H9 (cell line): ENCODE data around the gene CDH8. TPM values are rescaled to one million over a fixed set of nuclear protein-coding genes. Genes with fewer than 3 reads are reported as not detected.
A peak's percentile ranks its signal among the peaks of the same experiment; 100 is the strongest.

Source experiments
- DNase-seq: peaks from one replicate; pipeline ENCODE4 v3.0.0-alpha.2; 2017
- H2AFZ ChIP-seq: one replicate; pipeline ENCODE4 v1.6.1; 2013; ENCODE audit warnings: mild to moderate bottlenecking, low read length, control low read depth, moderate library complexity
- H2AK5ac ChIP-seq: 2 replicates; pipeline ENCODE4 v1.6.1; 2013; ENCODE audit warnings: low read length, control low read depth, mixed read lengths; ENCODE audit not compliant: insufficient read length
- H2BK120ac ChIP-seq: one replicate; pipeline ENCODE4 v1.6.1; 2013; ENCODE audit warnings: low read depth, mild to moderate bottlenecking, low read length, control low read depth, inconsistent platforms; ENCODE audit not compliant: poor library complexity, severe bottlenecking
- H2BK12ac ChIP-seq: 2 replicates; pipeline ENCODE4 v1.6.1; 2013; ENCODE audit warnings: low read length, control low read depth, mixed read lengths, low read depth; ENCODE audit not compliant: insufficient read length
- H2BK15ac ChIP-seq: 2 replicates; pipeline ENCODE4 v1.6.1; 2013; ENCODE audit warnings: low read depth, low read length, control low read depth
- H2BK20ac ChIP-seq: one replicate; pipeline ENCODE4 v1.6.1; 2013; ENCODE audit warnings: low read depth, mild to moderate bottlenecking, low read length, control low read depth, inconsistent platforms; ENCODE audit not compliant: poor library complexity, severe bottlenecking
- H2BK5ac ChIP-seq: 2 replicates; pipeline ENCODE4 v1.6.1; 2013; ENCODE audit warnings: low read length, control low read depth, mixed read lengths; ENCODE audit not compliant: insufficient read length
- H3K14ac ChIP-seq: 2 replicates; pipeline ENCODE4 v1.6.1; 2013; ENCODE audit warnings: low read length, control low read depth; ENCODE audit not compliant: insufficient read depth
- H3K18ac ChIP-seq: 2 replicates; pipeline ENCODE4 v1.6.1; 2013; ENCODE audit warnings: low read depth, mild to moderate bottlenecking, mixed read lengths, low read length, control low read depth; ENCODE audit not compliant: insufficient read length
- H3K23ac ChIP-seq: 2 replicates; pipeline ENCODE4 v1.6.1; 2013; ENCODE audit warnings: low read length, control low read depth, mixed read lengths, low read depth; ENCODE audit not compliant: insufficient read length
- H3K23me2 ChIP-seq: 2 replicates; pipeline ENCODE4 v1.6.1; 2013; ENCODE audit warnings: low read depth, mild to moderate bottlenecking, mixed read lengths, low read length, control low read depth; ENCODE audit not compliant: insufficient read length, poor library complexity, severe bottlenecking
- H3K27ac ChIP-seq: 2 replicates; pipeline ENCODE4 v1.5.1; 2013; ENCODE audit warnings: low read length, control low read depth, mixed read lengths, low read depth; ENCODE audit not compliant: insufficient read length
- H3K27me3 ChIP-seq: 2 replicates; pipeline ENCODE4 v1.6.1; 2013; ENCODE audit warnings: low read length, control low read depth, inconsistent platforms; ENCODE audit not compliant: insufficient read depth
- H3K4ac ChIP-seq: 2 replicates; pipeline ENCODE4 v1.6.1; 2013; ENCODE audit warnings: low read depth, mild to moderate bottlenecking, control low read depth, inconsistent platforms, low read length, moderate library complexity
- H3K4me1 ChIP-seq: 2 replicates; pipeline ENCODE4 v1.6.1; 2013; ENCODE audit warnings: low read length, control low read depth, inconsistent platforms; ENCODE audit not compliant: insufficient read depth
- H3K4me2 ChIP-seq: 2 replicates; pipeline ENCODE4 v1.6.1; 2013; ENCODE audit warnings: low read length, control low read depth, mixed read lengths; ENCODE audit not compliant: insufficient read length, insufficient read depth
- H3K56ac ChIP-seq: 2 replicates; pipeline ENCODE4 v1.6.1; 2013; ENCODE audit warnings: low read depth, mild to moderate bottlenecking, mixed read lengths, low read length, control low read depth; ENCODE audit not compliant: insufficient read length
- H3K79me1 ChIP-seq: 2 replicates; pipeline ENCODE4 v1.6.1; 2013; ENCODE audit warnings: low read depth, mild to moderate bottlenecking, moderate library complexity, low read length, control low read depth, inconsistent platforms; ENCODE audit not compliant: insufficient read depth, poor library complexity, severe bottlenecking
- H3K79me2 ChIP-seq: 2 replicates; pipeline ENCODE4 v1.6.1; 2013; ENCODE audit warnings: low read length, control low read depth, inconsistent platforms; ENCODE audit not compliant: insufficient read depth
- H3K9ac ChIP-seq: 2 replicates; pipeline ENCODE4 v1.6.1; 2013; ENCODE audit warnings: low read length, control low read depth, mixed read lengths; ENCODE audit not compliant: insufficient read length; ENCODE audit errors: extremely low read depth
- H3K9me3 ChIP-seq: one replicate; pipeline ENCODE4 v1.6.1; 2013; ENCODE audit warnings: low read depth, low read length, inconsistent platforms; ENCODE audit not compliant: control insufficient read depth
- H3T11ph ChIP-seq: one replicate; pipeline ENCODE4 v1.6.1; 2013; ENCODE audit warnings: mild to moderate bottlenecking, low read length, control low read depth, inconsistent platforms
- H4K20me1 ChIP-seq: one replicate; pipeline ENCODE4 v1.6.1; 2013; ENCODE audit not compliant: control insufficient read depth, insufficient read length, insufficient read depth
- H4K5ac ChIP-seq: 2 replicates; pipeline ENCODE4 v1.6.1; 2013; ENCODE audit warnings: low read depth, mild to moderate bottlenecking, mixed read lengths, low read length, control low read depth; ENCODE audit not compliant: insufficient read length
- H4K8ac ChIP-seq: replicated peaks from 2 replicates; pipeline ENCODE4 v1.6.1; 2013; ENCODE audit warnings: low read length, control low read depth, mixed read lengths, low read depth; ENCODE audit not compliant: insufficient read length
- H4K91ac ChIP-seq: 2 replicates; pipeline ENCODE4 v1.6.1; 2013; ENCODE audit warnings: low read depth, mild to moderate bottlenecking, moderate library complexity, mixed read lengths, low read length, control low read depth; ENCODE audit not compliant: insufficient read length
- H3K27ac Mint-ChIP-seq, 3 experiments: 2 replicates in 2 of 3; 3 replicates in 1 of 3; pipeline ENCODE4 v1.8.0; 2020 to 2021; ENCODE audit warnings: mixed read lengths in 3 of 3, mild to moderate bottlenecking in 1 of 3, moderate library complexity in 1 of 3
- H3K27me3 Mint-ChIP-seq: 2 replicates; pipeline ENCODE4 v1.8.0; 2021; ENCODE audit warnings: low read depth, mild to moderate bottlenecking, moderate library complexity, mixed read lengths
- H3K36me3 Mint-ChIP-seq, 3 experiments: 2 replicates in 2 of 3; 3 replicates in 1 of 3; pipeline ENCODE4 v1.8.0; 2020 to 2021; ENCODE audit warnings: low read depth in 3 of 3, mixed read lengths in 3 of 3; ENCODE audit not compliant: insufficient read depth in 1 of 3
- H3K4me1 Mint-ChIP-seq, 2 experiments: 2 replicates each; pipeline ENCODE4 v1.8.0; 2020; ENCODE audit warnings: mixed read lengths in 2 of 2
- H3K4me3 Mint-ChIP-seq, 2 experiments: 2 replicates in 1 of 2; 3 replicates in 1 of 2; pipeline ENCODE4 v1.8.0; 2020 to 2021; ENCODE audit warnings: mild to moderate bottlenecking in 2 of 2, mixed read lengths in 2 of 2, moderate library complexity in 1 of 2
- H3K9me3 Mint-ChIP-seq, 2 experiments: 2 replicates in 1 of 2; 3 replicates in 1 of 2; pipeline ENCODE4 v1.8.0; 2020; ENCODE audit warnings: mild to moderate bottlenecking in 2 of 2, mixed read lengths in 2 of 2, moderate library complexity in 1 of 2
- WGBS: extraction: QIAGEN DNeasy Blood & Tissue Kit; methylation state at CpG from one replicate; pipeline ENCODE4 v1.1.7; 2013; ENCODE audit warnings: missing lambda C conversion rate, low lambda C conversion rate, mixed read lengths; ENCODE audit not compliant: insufficient read length; ENCODE audit errors: extremely low coverage; 5-methylcytosine and 5-hydroxymethylcytosine counted together
- total RNA-seq: library from RNA; stranded (reverse); gene quantifications from 2 replicates; pipeline ENCODE4 v1.2.1, GENCODE V29; 2021
- TF ChIP-seq, protein P1 (sequence below): fragments of 200-600 bp; sonication (generic); conservative IDR thresholded peaks from 3 replicates; pipeline ENCODE4 v1.8.0; 2021; ENCODE audit warnings: antibody characterized with exemption, mild to moderate bottlenecking

Gene CDH8
- total RNA-seq, 1 experiment from 2014 or later: 12.0 TPM

DNA sequence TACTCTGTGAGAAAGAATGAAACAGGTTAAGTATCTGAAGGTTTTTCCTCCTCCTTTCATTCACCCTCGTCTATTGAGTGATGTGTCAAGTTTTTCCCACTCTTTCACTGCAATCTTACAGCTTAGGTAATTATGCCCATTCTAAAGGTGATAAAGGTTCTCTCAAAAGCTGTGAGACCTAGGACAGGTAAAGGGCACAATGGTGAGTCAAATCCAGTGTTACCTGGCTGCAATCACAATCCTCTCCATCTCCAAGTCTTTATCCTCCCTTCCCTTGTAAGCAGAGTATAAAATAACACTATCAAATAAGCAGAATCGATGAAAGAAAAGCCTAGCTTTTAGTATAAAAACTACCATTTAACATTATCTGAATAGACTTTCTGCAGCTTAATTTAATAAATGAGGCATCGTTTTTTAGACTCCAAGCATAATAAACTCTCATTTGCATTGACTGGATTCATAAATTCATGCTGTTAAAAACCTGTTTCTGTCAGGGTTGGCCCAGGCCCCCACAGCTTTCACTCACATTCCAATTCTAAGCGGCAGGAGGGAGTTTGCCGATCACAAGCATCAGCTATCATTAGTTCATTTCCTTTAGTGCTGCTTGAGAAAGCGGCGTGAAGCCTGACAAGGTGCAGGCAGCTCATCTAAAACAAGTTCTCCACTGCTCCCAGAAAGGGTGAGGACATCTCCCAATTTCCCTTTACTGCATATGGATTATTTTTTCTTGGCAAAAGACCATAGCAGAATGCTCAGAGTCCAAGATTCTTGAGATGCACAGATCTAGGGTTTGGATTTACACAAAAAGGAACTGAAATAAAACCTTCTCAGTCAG is 67.8 kb downstream of the CDH8 start:
- no peak overlapping the region for H4K8ac ChIP-seq
- no peak overlapping the region for H4K91ac ChIP-seq
- Mint-ChIP-seq H3K4me3 (no peak overlapping the region), H3K27me3 (no peaks in the 10 kb centered on the region), H3K36me3 (peaks cover 4 to 12% (median 5%) of the 10 kb centered on the region in 3 experiments), H3K27ac (peak overlapping the region in 2 of 3 experiments; percentile 90 to 92; a peak in 5 of 7 replicates), H3K4me1 (peaks cover 47 to 50% of the 10 kb centered on the region in 2 experiments), H3K9me3 (peaks cover 11 to 12% of the 10 kb centered on the region in 2 experiments)
- no peak overlapping the region for H2BK12ac ChIP-seq
- H2BK120ac ChIP-seq: no peak overlapping the region
- TF ChIP-seq, protein P1, sequence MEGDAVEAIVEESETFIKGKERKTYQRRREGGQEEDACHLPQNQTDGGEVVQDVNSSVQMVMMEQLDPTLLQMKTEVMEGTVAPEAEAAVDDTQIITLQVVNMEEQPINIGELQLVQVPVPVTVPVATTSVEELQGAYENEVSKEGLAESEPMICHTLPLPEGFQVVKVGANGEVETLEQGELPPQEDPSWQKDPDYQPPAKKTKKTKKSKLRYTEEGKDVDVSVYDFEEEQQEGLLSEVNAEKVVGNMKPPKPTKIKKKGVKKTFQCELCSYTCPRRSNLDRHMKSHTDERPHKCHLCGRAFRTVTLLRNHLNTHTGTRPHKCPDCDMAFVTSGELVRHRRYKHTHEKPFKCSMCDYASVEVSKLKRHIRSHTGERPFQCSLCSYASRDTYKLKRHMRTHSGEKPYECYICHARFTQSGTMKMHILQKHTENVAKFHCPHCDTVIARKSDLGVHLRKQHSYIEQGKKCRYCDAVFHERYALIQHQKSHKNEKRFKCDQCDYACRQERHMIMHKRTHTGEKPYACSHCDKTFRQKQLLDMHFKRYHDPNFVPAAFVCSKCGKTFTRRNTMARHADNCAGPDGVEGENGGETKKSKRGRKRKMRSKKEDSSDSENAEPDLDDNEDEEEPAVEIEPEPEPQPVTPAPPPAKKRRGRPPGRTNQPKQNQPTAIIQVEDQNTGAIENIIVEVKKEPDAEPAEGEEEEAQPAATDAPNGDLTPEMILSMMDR: no peak
- no peaks in the 10 kb centered on the region for H4K20me1 ChIP-seq
- H3K23ac ChIP-seq: no peak overlapping the region
- no peak overlapping the region for H3K14ac ChIP-seq
- no peak overlapping the region for H3K4ac ChIP-seq
- H3K79me2 ChIP-seq: no peaks in the 10 kb centered on the region
- no peak overlapping the region for H3T11ph ChIP-seq
- H3K79me1 ChIP-seq: no peaks in the 10 kb centered on the region
- H3K4me1 ChIP-seq: no peaks in the 10 kb centered on the region; the same call in 1 of the 2 replicates
- H3K4me2 ChIP-seq: no peak overlapping the region
- H3K27me3 ChIP-seq: no peaks in the 10 kb centered on the region
- H3K23me2 ChIP-seq: no peaks in the 10 kb centered on the region
- no peak overlapping the region for H3K56ac ChIP-seq
- WGBS: no CpG with 5 or more reads among the region's 7 CpGs
- H2BK5ac ChIP-seq: no peak overlapping the region
- peak overlapping the region; percentile 74 for H3K27ac ChIP-seq
- no peak overlapping the region for H2AK5ac ChIP-seq
- H2BK20ac ChIP-seq: no peak overlapping the region
- no peak overlapping the region for H3K9ac ChIP-seq
- no peak overlapping the region for H2BK15ac ChIP-seq
- no peak overlapping the region for H2AFZ ChIP-seq
- H3K18ac ChIP-seq: no peak overlapping the region
- H4K5ac ChIP-seq: no peak overlapping the region
- no peaks in the 10 kb centered on the region for H3K9me3 ChIP-seq
- DNase-seq: no peak
